Vagina (tissue), 2 donors: ENCODE data around the gene MTURN. TPM values are rescaled to one million over a fixed set of nuclear protein-coding genes. Genes with fewer than 3 reads are reported as not detected.
A peak's percentile ranks its signal among the peaks of the same experiment; 100 is the strongest.

Experiments used
- DNase-seq, 2 donors: peaks; one replicate each; pipeline ENCODE4 v3.0.0-alpha.2; 2017; ENCODE audit errors: extremely low spot score in 2 of 2
- H3K27ac ChIP-seq: fragments of 200-600 bp; sonication (generic); one replicate; pipeline ENCODE4 v1.5.1; 2019
- H3K27me3 ChIP-seq: fragments of 200-600 bp; sonication (generic); one replicate; pipeline ENCODE4 v1.5.1; 2019
- H3K36me3 ChIP-seq, 2 donors: fragments of 200-600 bp; sonication (generic); one replicate each; pipeline ENCODE4 v1.5.1; 2017 to 2019
- H3K4me1 ChIP-seq: fragments of 200-600 bp; sonication (generic); one replicate; pipeline ENCODE4 v1.5.1; 2019
- H3K4me3 ChIP-seq, 2 donors: fragments of 200-600 bp; sonication (generic); 1 replicate in 1 of 2; 2 replicates in 1 of 2; pipeline ENCODE4 v1.5.1; 2016 to 2019
- H3K9me3 ChIP-seq: fragments of 200-600 bp; sonication (generic); one replicate; pipeline ENCODE4 v1.5.1; 2019
- POLR2A ChIP-seq, 2 donors: fragments of 450-650 bp; IDR thresholded peaks; one replicate each; pipeline ENCODE4 v1.6.1; 2017; ENCODE audit warnings: antibody characterized with exemption in 2 of 2, mild to moderate bottlenecking in 2 of 2, moderate library complexity in 2 of 2
- POLR2AphosphoS5 ChIP-seq, 2 donors: sonication (generic); formaldehyde crosslinking; IDR thresholded peaks; one replicate each; pipeline ENCODE4 v1.9.0; 2017; ENCODE audit warnings: antibody characterized with exemption in 2 of 2, mild to moderate bottlenecking in 2 of 2, low read depth in 1 of 2; ENCODE audit not compliant: insufficient read depth in 1 of 2
- intact Hi-C: fragments of 100-400 bp; cut with DNase I; formaldehyde crosslinking; loops from one replicate; pipeline ENCODE4 v1.15.1; 2023
- total RNA-seq: library from RNA; depleted of rRNA; stranded (reverse); fragments of >200 nt; gene quantifications from one replicate; pipeline ENCODE4 v1.2.3, GENCODE V29; 2016
- TF ChIP-seq, protein P1 (sequence below), 3 experiments: fragments of 450-650 bp in 2 of 3; fragments of 200-600 bp in 1 of 3; sonication (generic) in 1 of 3; IDR thresholded peaks; one replicate each; pipeline ENCODE4 v1.5.1; 2017 to 2019; ENCODE audit warnings: antibody characterized with exemption in 3 of 3, mild to moderate bottlenecking in 2 of 3, moderate library complexity in 2 of 3

The MTURN gene
- total RNA-seq, 1 donor from 2014 or later = 44.2 TPM

DNA sequence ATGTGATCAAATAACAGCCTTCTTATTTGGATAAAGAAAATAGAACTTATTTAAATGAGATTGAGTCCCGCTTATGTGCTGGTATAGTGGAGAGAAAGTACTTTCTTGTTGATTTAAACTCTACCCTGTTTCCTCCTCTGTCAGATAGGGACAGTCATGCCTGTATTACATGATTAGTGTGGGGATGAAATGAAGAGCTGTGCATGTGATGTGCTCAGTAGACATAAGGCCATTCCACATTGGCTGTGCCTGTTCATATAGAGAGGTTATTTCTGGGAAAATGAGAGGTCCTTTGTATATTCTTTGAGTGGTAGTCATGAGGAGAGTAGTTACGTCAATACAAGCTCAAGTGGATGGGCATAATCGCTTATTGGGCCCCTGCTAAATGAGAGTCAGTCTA is 5.7 kb downstream of the MTURN start:
- Histone ChIP-seq H3K36me3 (no peaks in the 10 kb centered on the region), H3K4me1 (peaks cover 48% of the 10 kb centered on the region), H3K27me3 (no peaks in the 10 kb centered on the region), H3K27ac (no peak overlapping the region), H3K4me3 (no peak overlapping the region), H3K9me3 (no peaks in the 10 kb centered on the region)
- no peak for DNase-seq
- intact Hi-C loops = no loop called here
- TF ChIP-seq, protein P1, sequence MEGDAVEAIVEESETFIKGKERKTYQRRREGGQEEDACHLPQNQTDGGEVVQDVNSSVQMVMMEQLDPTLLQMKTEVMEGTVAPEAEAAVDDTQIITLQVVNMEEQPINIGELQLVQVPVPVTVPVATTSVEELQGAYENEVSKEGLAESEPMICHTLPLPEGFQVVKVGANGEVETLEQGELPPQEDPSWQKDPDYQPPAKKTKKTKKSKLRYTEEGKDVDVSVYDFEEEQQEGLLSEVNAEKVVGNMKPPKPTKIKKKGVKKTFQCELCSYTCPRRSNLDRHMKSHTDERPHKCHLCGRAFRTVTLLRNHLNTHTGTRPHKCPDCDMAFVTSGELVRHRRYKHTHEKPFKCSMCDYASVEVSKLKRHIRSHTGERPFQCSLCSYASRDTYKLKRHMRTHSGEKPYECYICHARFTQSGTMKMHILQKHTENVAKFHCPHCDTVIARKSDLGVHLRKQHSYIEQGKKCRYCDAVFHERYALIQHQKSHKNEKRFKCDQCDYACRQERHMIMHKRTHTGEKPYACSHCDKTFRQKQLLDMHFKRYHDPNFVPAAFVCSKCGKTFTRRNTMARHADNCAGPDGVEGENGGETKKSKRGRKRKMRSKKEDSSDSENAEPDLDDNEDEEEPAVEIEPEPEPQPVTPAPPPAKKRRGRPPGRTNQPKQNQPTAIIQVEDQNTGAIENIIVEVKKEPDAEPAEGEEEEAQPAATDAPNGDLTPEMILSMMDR (IDR thresholded peaks at IDR 0.05) = no peak
- TF ChIP-seq POLR2A (IDR thresholded peaks at IDR 0.05) (no peak), POLR2AphosphoS5 (IDR thresholded peaks at IDR 0.05; ENCODE audit: insufficient read depth in 1 of 2, low read depth in 1 of 2) (no peak)

- intact Hi-C loops = no loop called here
- Histone ChIP-seq H3K4me3 (no peak overlapping the region), H3K36me3 (no peaks in the 10 kb centered on the region), H3K4me1 (peaks cover 31% of the 10 kb centered on the region), H3K27ac (peak overlapping the region; percentile 11), H3K9me3 (no peaks in the 10 kb centered on the region), H3K27me3 (no peaks in the 10 kb centered on the region)
- TF ChIP-seq, protein P1 (IDR thresholded peaks at IDR 0.05) = no peak
- TF ChIP-seq POLR2AphosphoS5 (IDR thresholded peaks at IDR 0.05; ENCODE audit: insufficient read depth in 1 of 2, low read depth in 1 of 2) = peak in 1 of 2 donors; percentile 83
- no peak for DNase-seq
Measured at GRCh38 chr7:30142710-30143109, 7.9 kb downstream of the MTURN start.

GRCh38 chr7:30143748-30144251 is 9.0 kb downstream of the MTURN start:
- intact Hi-C loops = no loop called here
- Histone ChIP-seq H3K27ac (no peak overlapping the region), H3K4me1 (peaks cover 42% of the 10 kb centered on the region)

DNA sequence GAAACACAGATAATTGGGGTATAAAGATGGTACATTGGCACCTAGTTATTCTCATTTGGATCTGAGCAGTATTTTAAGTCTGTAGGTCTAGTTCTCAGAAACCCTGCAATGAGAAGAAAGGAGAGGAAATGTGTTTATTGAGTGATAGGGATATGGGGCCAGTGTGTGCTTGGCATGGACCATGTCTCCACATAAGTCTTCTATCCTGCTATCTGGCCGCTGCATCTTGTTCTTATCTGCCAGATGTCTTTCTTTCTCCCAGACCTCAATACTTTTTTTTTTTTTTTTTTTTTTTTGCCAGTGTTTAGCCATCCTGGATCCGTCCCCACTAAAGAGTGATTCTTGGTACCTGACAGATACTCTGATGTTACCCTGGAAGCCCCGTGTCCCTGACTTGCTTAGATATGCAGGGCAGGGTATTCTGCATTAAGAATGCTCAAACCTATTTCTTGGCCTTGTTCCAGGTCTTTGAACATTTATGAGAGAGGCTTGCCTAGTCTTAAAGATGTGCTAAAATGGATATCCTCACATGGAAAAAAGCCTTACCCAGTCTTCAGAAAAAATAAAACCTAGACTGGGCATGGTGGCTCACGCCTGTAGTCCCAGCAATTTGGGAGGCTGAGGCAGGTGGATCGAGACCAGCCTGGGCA is 10.0 kb downstream of the MTURN start:
- Histone ChIP-seq H3K27ac (no peak overlapping the region), H3K27me3 (no peaks in the 10 kb centered on the region), H3K36me3 (no peaks in the 10 kb centered on the region), H3K4me1 (peaks cover 50% of the 10 kb centered on the region), H3K4me3 (no peak overlapping the region), H3K9me3 (no peaks in the 10 kb centered on the region)
- no peak for DNase-seq
- TF ChIP-seq POLR2A (IDR thresholded peaks at IDR 0.05) = no peak
- TF ChIP-seq, protein P1 (IDR thresholded peaks at IDR 0.05) = no peak
- intact Hi-C loops = no loop called here

More at GRCh38 chr7:30143748-30144251, 9.0 kb downstream of the MTURN start:
- no peak for TF ChIP-seq POLR2AphosphoS5 (IDR thresholded peaks at IDR 0.05; ENCODE audit: insufficient read depth in 1 of 2, low read depth in 1 of 2)
- TF ChIP-seq, protein P1 (IDR thresholded peaks at IDR 0.05) = no peak
- no peak for TF ChIP-seq POLR2A (IDR thresholded peaks at IDR 0.05)
- no peaks in the 10 kb centered on the region for H3K9me3 ChIP-seq
- H3K4me3 ChIP-seq = no peak overlapping the region
- no peaks in the 10 kb centered on the region for H3K27me3 ChIP-seq
- no peak for DNase-seq
- H3K36me3 ChIP-seq = no peaks in the 10 kb centered on the region

GRCh38 chr7:30145426-30145970 is 10.7 kb downstream of the MTURN start:
- H3K27me3 ChIP-seq = no peaks in the 10 kb centered on the region
- no peak overlapping the region for H3K27ac ChIP-seq
- H3K9me3 ChIP-seq = no peaks in the 10 kb centered on the region
- TF ChIP-seq POLR2AphosphoS5 (IDR thresholded peaks at IDR 0.05; ENCODE audit: insufficient read depth in 1 of 2, low read depth in 1 of 2) = no peak
- TF ChIP-seq, protein P1 (IDR thresholded peaks at IDR 0.05) = no peak
- DNase-seq = no peak
- H3K4me1 ChIP-seq = peaks cover 50% of the 10 kb centered on the region
- intact Hi-C loops = no loop called here
- no peaks in the 10 kb centered on the region for H3K36me3 ChIP-seq
- H3K4me3 ChIP-seq = no peak overlapping the region
